PFSK-1 (cell line): ENCODE measurements around the gene TUNAR.

Experiments
- POLR2AphosphoS5 ChIP-seq: IDR thresholded peaks from 2 replicates; pipeline ENCODE4 v1.6.1; 2012; ENCODE audit warnings: low read depth, mild to moderate bottlenecking, control low read depth, low read length, moderate library complexity
- SIN3A ChIP-seq: IDR thresholded peaks from 2 replicates; pipeline ENCODE4 v1.6.1; 2012; ENCODE audit warnings: mild to moderate bottlenecking, low read length, moderate library complexity, borderline replicate concordance; ENCODE audit not compliant: insufficient read depth
- TAF1 ChIP-seq: IDR thresholded peaks from 2 replicates; pipeline ENCODE4 v1.6.1; 2012; ENCODE audit warnings: low read length, control low read depth, borderline replicate concordance; ENCODE audit not compliant: insufficient read depth
- TF ChIP-seq, protein P1 (sequence below), 2 experiments: IDR thresholded peaks; 2 replicates each; pipeline versions ENCODE4 v1.6.1 to v1.8.0; 2011 to 2012; ENCODE audit warnings: low read depth in 2 of 2, low read length in 2 of 2, control low read depth in 1 of 2, inconsistent platforms in 1 of 2, mild to moderate bottlenecking in 1 of 2, moderate library complexity in 1 of 2; ENCODE audit not compliant: insufficient read depth in 1 of 2

DNA sequence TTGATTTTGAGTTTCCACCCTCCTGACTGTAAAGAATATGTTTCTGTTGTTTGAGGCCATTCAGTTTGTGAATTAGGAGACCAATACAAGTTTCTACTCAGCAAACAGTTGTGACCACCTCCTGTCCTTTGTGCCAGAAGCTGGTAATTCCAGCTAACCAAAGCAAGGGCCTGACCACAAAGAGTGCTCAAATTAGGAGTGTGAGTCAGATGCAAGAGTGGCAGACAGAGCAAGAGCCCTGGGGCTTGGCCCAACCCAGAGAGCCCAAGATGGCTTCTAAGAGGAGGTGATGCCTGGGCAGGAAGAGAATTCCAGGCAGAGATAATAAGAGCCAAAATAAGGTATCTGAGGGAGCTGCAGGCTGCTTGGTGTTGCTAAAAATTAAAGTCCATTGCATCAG, 84.8 kb downstream of the TUNAR start:
- TF ChIP-seq TAF1 (no peak), POLR2AphosphoS5 (no peak), SIN3A (no peak)
- TF ChIP-seq, protein P1, sequence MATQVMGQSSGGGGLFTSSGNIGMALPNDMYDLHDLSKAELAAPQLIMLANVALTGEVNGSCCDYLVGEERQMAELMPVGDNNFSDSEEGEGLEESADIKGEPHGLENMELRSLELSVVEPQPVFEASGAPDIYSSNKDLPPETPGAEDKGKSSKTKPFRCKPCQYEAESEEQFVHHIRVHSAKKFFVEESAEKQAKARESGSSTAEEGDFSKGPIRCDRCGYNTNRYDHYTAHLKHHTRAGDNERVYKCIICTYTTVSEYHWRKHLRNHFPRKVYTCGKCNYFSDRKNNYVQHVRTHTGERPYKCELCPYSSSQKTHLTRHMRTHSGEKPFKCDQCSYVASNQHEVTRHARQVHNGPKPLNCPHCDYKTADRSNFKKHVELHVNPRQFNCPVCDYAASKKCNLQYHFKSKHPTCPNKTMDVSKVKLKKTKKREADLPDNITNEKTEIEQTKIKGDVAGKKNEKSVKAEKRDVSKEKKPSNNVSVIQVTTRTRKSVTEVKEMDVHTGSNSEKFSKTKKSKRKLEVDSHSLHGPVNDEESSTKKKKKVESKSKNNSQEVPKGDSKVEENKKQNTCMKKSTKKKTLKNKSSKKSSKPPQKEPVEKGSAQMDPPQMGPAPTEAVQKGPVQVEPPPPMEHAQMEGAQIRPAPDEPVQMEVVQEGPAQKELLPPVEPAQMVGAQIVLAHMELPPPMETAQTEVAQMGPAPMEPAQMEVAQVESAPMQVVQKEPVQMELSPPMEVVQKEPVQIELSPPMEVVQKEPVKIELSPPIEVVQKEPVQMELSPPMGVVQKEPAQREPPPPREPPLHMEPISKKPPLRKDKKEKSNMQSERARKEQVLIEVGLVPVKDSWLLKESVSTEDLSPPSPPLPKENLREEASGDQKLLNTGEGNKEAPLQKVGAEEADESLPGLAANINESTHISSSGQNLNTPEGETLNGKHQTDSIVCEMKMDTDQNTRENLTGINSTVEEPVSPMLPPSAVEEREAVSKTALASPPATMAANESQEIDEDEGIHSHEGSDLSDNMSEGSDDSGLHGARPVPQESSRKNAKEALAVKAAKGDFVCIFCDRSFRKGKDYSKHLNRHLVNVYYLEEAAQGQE (IDR thresholded peaks at IDR 0.05; ENCODE audit: insufficient read depth in 1 of 2, low read depth in 2 of 2, low read length in 2 of 2): no peak
